Neural progenitor cell (in vitro differentiated cells): ENCODE measurements around the gene CLP1. TPM values are rescaled to one million over a fixed set of nuclear protein-coding genes. Genes with fewer than 3 reads are reported as not detected.

Source experiments
- DNase-seq: peaks from one replicate; pipeline ENCODE4 v3.0.0-alpha.2; 2016; ENCODE audit warnings: low spot score
- H2AFZ ChIP-seq: fragments of 200-600 bp; sonication (generic); replicated peaks from 2 replicates; pipeline ENCODE4 v1.6.1; 2016; ENCODE audit warnings: antibody characterized with exemption
- H3F3A ChIP-seq: fragments of 200-600 bp; sonication (generic); 2 replicates; pipeline ENCODE4 v1.6.1; 2016; ENCODE audit warnings: antibody characterized with exemption, low read depth
- H3K27ac ChIP-seq: fragments of 200-600 bp; sonication (generic); 2 replicates; pipeline ENCODE4 v1.5.1; 2016; ENCODE audit warnings: mild to moderate bottlenecking
- H3K27me3 ChIP-seq: fragments of 200-600 bp; sonication (generic); 2 replicates; pipeline ENCODE4 v1.6.1; 2016; ENCODE audit warnings: mild to moderate bottlenecking, moderate library complexity
- H3K36me3 ChIP-seq: fragments of 200-600 bp; sonication (generic); 2 replicates; pipeline ENCODE4 v1.5.1; 2016
- H3K4me1 ChIP-seq: fragments of 200-600 bp; sonication (generic); 2 replicates; pipeline ENCODE4 v1.6.1; 2016; ENCODE audit warnings: mixed run types
- H3K4me2 ChIP-seq: fragments of 200-600 bp; sonication (generic); 2 replicates; pipeline ENCODE4 v1.6.1; 2016
- H3K4me3 ChIP-seq: fragments of 200-600 bp; sonication (generic); 2 replicates; pipeline ENCODE4 v1.5.1; 2016
- H3K79me2 ChIP-seq: fragments of 200-600 bp; sonication (generic); 2 replicates; pipeline ENCODE4 v1.6.1; 2016; ENCODE audit warnings: low read depth
- H3K9ac ChIP-seq: fragments of 200-600 bp; sonication (generic); 2 replicates; pipeline ENCODE4 v1.6.1; 2016
- H3K9me3 ChIP-seq: fragments of 200-600 bp; sonication (generic); 2 replicates; pipeline ENCODE4 v1.5.1; 2016; ENCODE audit warnings: low read depth
- H4K20me1 ChIP-seq: fragments of 200-600 bp; sonication (generic); 2 replicates; pipeline ENCODE4 v1.6.1; 2016; ENCODE audit warnings: low read depth
- H3K27ac Mint-ChIP-seq: 3 replicates; pipeline ENCODE4 v1.8.0; 2021; ENCODE audit warnings: mixed read lengths
- H3K27me3 Mint-ChIP-seq: 2 replicates; pipeline ENCODE4 v1.8.0; 2022; ENCODE audit warnings: low read depth, mild to moderate bottlenecking, inconsistent platforms, moderate library complexity, mixed read lengths; ENCODE audit not compliant: insufficient read depth
- H3K36me3 Mint-ChIP-seq: 3 replicates; pipeline ENCODE4 v1.8.0; 2021; ENCODE audit warnings: mixed read lengths
- H3K4me1 Mint-ChIP-seq: 3 replicates; pipeline ENCODE4 v1.8.0; 2021; ENCODE audit warnings: mixed read lengths
- H3K4me3 Mint-ChIP-seq: 3 replicates; pipeline ENCODE4 v1.8.0; 2021; ENCODE audit warnings: mild to moderate bottlenecking, moderate library complexity, mixed read lengths
- H3K9me3 Mint-ChIP-seq: 3 replicates; pipeline ENCODE4 v1.8.0; 2020; ENCODE audit warnings: mixed read lengths
- EZH2 ChIP-seq: fragments of 200-600 bp; sonication (generic); IDR thresholded peaks from 2 replicates; pipeline ENCODE4 v1.6.1; 2017; ENCODE audit warnings: antibody characterized with exemption, mild to moderate bottlenecking, moderate library complexity
- EZH2phosphoT487 ChIP-seq: fragments of 200-600 bp; sonication (generic); IDR thresholded peaks from 2 replicates; pipeline ENCODE4 v1.6.1; 2017; ENCODE audit warnings: antibody characterized with exemption
- total RNA-seq: library from RNA; depleted of rRNA; stranded (reverse); fragments of >200 nt; gene quantifications from 2 replicates; pipeline ENCODE4 v1.2.3, GENCODE V29; 2015; ENCODE audit warnings: low replicate concordance
- TF ChIP-seq, protein P1 (sequence below): fragments of 200-600 bp; sonication (generic); IDR thresholded peaks from 2 replicates; pipeline ENCODE4 v1.5.1; 2017; ENCODE audit warnings: antibody characterized with exemption, mild to moderate bottlenecking

The CLP1 gene
- total RNA-seq, 1 donor from 2014 or later: 18.0 TPM

DNA sequence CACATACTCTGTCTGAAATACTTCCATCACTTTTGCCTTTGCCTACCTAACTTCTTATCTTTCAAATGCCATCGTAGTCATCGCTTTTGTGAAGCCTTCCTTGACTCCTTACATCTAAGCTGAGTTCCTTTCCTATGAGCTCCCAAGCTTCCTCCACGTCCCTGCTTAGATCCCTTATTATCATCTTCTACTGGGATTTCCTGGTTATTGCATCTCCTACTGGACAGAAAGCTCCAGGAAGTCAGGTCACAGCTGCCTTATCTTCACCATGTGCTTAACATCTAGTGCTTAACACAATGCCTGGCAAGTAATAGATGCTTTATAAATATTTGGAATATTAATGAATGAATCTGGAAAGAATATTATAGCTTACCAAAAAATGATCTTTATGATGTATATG lies 13.8 kb upstream of the CLP1 start:
- Histone ChIP-seq H2AFZ (no peak overlapping the region), H3K9me3 (no peaks in the 10 kb centered on the region), H4K20me1 (peaks cover 93% of the 10 kb centered on the region), H3K4me3 (no peak overlapping the region), H3K27me3 (no peaks in the 10 kb centered on the region), H3F3A (peaks cover 98% of the 10 kb centered on the region), H3K9ac (no peak overlapping the region), H3K36me3 (no peaks in the 10 kb centered on the region), H3K4me1 (peaks cover 79% of the 10 kb centered on the region), H3K4me2 (peak overlapping the region; percentile 42), H3K79me2 (peaks cover 68% of the 10 kb centered on the region), H3K27ac (peak overlapping the region; percentile 41)
- Mint-ChIP-seq H3K27ac (peak overlapping the region; percentile 8), H3K9me3 (no peaks in the 10 kb centered on the region), H3K36me3 (peaks cover 25% of the 10 kb centered on the region), H3K27me3 (peaks cover 20% of the 10 kb centered on the region), H3K4me3 (peak overlapping the region; percentile 50), H3K4me1 (peaks cover 78% of the 10 kb centered on the region)
- no peak for DNase-seq
- TF ChIP-seq, protein P1, sequence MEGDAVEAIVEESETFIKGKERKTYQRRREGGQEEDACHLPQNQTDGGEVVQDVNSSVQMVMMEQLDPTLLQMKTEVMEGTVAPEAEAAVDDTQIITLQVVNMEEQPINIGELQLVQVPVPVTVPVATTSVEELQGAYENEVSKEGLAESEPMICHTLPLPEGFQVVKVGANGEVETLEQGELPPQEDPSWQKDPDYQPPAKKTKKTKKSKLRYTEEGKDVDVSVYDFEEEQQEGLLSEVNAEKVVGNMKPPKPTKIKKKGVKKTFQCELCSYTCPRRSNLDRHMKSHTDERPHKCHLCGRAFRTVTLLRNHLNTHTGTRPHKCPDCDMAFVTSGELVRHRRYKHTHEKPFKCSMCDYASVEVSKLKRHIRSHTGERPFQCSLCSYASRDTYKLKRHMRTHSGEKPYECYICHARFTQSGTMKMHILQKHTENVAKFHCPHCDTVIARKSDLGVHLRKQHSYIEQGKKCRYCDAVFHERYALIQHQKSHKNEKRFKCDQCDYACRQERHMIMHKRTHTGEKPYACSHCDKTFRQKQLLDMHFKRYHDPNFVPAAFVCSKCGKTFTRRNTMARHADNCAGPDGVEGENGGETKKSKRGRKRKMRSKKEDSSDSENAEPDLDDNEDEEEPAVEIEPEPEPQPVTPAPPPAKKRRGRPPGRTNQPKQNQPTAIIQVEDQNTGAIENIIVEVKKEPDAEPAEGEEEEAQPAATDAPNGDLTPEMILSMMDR: no peak

DNA sequence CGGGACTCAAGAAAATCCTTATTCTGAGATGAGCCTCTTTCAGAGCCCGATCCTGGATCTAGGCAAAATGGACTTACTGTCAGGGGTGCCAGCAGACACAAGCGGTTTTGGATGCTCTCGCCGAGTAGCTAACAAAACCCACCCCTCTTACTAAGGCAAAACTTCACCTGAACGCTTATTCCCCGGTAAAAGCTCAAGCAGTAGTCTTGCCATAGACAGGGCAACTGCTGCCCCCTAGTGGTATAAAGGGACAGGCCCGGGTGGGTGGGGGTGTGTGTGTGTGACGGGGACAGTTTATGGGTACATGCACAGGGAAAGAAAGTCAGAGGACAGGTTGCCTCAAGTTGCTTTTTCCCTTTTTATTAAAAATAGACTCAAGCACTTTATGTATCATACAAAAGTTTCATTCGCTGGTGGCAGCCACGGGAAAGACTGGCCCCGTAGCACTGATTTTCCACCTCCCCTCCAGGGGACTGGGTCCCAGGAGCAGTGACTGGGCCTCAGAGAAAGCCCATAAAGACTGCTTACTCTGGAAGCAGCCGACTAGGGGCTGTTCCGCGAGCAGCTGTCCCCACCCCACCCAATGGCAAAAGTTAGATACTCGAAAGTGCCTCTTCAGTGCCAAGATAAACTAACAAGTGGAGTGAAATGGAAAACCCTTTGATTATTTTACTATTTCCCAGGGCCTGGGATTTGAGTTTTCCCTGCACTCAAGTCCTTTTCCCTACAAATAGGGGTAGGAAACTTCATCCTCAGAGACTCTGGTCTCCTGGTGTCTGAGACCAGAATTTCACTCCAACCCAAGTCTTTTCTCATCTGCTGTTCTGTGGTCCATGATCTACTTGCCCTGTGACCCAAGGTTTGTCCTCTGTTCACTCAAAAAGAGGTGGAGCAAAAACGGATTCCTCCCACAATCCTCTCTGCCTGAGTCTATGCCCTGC lies 12.5 kb upstream of the CLP1 start:
- H3K9ac ChIP-seq: no peak overlapping the region
- Mint-ChIP-seq H3K27me3 (peaks cover 21% of the 10 kb centered on the region), H3K4me1 (peaks cover 87% of the 10 kb centered on the region), H3K27ac (no peak overlapping the region), H3K4me3 (peak overlapping the region; percentile 55), H3K36me3 (peaks cover 25% of the 10 kb centered on the region), H3K9me3 (peaks cover 1% of the 10 kb centered on the region)
- peak overlapping the region; percentile 42 for H3K4me2 ChIP-seq
- H3F3A ChIP-seq: peaks cover 99% of the 10 kb centered on the region
- no peak overlapping the region for H2AFZ ChIP-seq
- H3K79me2 ChIP-seq: peaks cover 56% of the 10 kb centered on the region
- no peaks in the 10 kb centered on the region for H3K36me3 ChIP-seq
- H3K9me3 ChIP-seq: no peaks in the 10 kb centered on the region
- H4K20me1 ChIP-seq: peaks cover 99% of the 10 kb centered on the region
- H3K27me3 ChIP-seq: no peaks in the 10 kb centered on the region
- H3K4me1 ChIP-seq: peaks cover 90% of the 10 kb centered on the region
- peak; percentile 92 for DNase-seq
- H3K27ac ChIP-seq: peak overlapping the region; percentile 41
- peak overlapping the region; percentile 21 for H3K4me3 ChIP-seq
- TF ChIP-seq EZH2phosphoT487: no peak
- TF ChIP-seq, protein P1: peak; percentile 97

DNA sequence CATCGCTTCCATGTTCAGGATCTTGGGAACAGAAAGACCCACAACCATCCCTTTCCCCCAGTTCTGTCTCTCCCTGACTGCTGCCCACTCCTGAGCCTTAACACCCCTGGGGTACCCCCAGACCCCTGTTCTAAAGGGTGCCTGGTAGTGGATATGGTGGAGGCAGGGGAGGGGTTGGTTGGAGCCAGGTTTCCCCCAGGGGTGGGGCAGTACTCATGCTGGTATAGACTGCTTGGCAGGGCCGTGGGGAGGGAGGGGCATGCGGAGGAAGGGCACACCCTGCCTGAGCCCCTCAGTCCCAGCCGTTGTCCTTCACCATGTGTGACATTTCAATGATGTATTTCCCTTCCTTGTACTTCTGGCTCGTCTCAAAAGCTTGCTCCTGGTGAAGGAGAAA lies 11.9 kb upstream of the CLP1 start:
- Histone ChIP-seq H3K27ac (peak overlapping the region; percentile 21), H2AFZ (no peak overlapping the region), H3K9ac (no peak overlapping the region), H3K4me2 (peak overlapping the region; percentile 6), H3K4me3 (no peak overlapping the region), H3K79me2 (peaks cover 50% of the 10 kb centered on the region), H3K36me3 (no peaks in the 10 kb centered on the region), H3K9me3 (no peaks in the 10 kb centered on the region), H3F3A (peaks cover 99% of the 10 kb centered on the region), H3K4me1 (peaks cover 91% of the 10 kb centered on the region), H3K27me3 (no peaks in the 10 kb centered on the region), H4K20me1 (peaks cover 99% of the 10 kb centered on the region)
- DNase-seq: no peak
- Mint-ChIP-seq H3K27me3 (peaks cover 22% of the 10 kb centered on the region), H3K4me1 (peaks cover 86% of the 10 kb centered on the region), H3K4me3 (no peak overlapping the region), H3K9me3 (peaks cover 2% of the 10 kb centered on the region), H3K36me3 (peaks cover 22% of the 10 kb centered on the region), H3K27ac (peak overlapping the region; percentile 44)
- TF ChIP-seq, protein P1: no peak
- no peak for TF ChIP-seq EZH2phosphoT487
- no peak for TF ChIP-seq EZH2
